Stimulated activated CD8-positive, alpha-beta memory T cell treated with anti-CD3 and anti-CD28 coated beads, Interleukin-15, amount 100 ng/mL, for 1 hour (primary cell): ENCODE measurements around the gene NCBP2.
A peak's percentile ranks its signal among the peaks of the same experiment; 100 is the strongest.

ENCODE experiments used
- DNase-seq: peaks from one replicate; pipeline ENCODE4 v3.0.0-alpha.2; 2020; ENCODE audit warnings: low read depth

NCBP2 gene

DNA sequence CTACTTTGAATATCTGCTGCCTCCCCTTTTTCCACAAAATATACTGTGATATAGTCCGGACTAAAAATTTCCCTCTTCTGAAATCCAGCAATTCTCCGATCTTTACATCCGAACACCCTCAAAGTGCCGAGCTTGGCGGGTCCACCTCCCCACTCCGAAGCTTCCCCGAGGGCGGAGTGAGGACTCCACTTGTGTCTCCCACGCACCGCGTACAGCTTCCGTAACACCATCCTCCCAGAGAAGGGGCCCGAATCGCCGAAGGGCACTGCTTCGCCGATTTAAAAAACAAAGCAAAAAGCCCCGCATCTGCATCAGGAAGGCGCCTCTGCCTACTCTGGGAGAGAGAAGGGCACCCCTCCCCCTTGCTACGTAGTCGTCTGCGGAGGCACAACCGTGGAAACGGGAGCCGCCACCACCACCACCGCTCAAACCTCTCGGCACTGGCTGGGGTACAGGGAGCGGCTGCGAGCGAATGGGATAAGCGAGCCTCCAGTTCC, 551 bp downstream of the NCBP2 start:
- DNase-seq, result peak; percentile 46

DNA sequence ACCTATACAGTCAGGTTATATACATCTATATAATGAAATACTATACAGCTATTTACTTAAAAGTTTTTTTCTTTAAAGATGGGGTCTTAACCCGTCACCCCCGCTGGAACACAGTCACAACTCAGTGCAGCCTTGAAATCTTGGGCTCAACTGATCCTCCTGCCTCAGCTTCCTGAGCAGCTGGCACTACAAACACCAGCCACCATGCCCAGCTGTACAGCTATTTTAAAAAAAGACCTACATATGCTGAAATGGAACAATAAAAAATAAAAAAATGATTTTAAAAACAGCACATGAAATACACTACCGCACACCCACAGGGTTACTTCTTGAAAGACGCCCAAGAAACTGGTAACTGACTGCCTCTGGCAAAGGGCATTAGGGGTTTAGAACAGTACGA, 3.8 kb downstream of the NCBP2 start:
- no peak for DNase-seq

- DNase-seq, result no peak
Observed at GRCh38 chr3:196938124-196938523, 4.2 kb downstream of the NCBP2 start.

GRCh38 chr3:196936288-196936687, 6.0 kb downstream of the NCBP2 start:
- no peak for DNase-seq

GRCh38 chr3:196932600-196932999, 9.7 kb downstream of the NCBP2 start:
- no peak for DNase-seq

GRCh38 chr3:196931828-196932587, 10.3 kb downstream of the NCBP2 start:
- no peak for DNase-seq

GRCh38 chr3:196931157-196931556, 11.2 kb downstream of the NCBP2 start:
- DNase-seq, result no peak

GRCh38 chr3:196927571-196928453, 14.5 kb downstream of the NCBP2 start:
- DNase-seq, result no peak

DNA sequence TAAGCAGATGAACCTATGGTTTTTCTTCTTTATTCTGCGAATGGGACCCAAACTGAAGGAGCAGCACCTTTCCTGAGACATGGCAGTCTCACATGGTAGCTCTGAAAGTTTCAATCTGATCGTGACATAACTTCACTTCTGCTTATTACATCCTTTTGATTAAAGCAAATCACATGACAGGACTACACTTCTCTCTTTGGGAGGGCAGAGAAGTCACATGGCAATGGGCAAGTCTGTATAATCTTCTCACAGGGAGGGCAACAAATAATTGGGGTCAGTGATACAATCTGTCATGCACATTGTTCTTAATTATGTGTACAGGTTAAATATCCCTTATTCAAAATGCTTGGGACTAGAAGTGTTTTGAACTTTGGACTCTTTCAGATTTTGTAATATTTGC, 21.6 kb downstream of the NCBP2 start:
- DNase-seq, result no peak

DNA sequence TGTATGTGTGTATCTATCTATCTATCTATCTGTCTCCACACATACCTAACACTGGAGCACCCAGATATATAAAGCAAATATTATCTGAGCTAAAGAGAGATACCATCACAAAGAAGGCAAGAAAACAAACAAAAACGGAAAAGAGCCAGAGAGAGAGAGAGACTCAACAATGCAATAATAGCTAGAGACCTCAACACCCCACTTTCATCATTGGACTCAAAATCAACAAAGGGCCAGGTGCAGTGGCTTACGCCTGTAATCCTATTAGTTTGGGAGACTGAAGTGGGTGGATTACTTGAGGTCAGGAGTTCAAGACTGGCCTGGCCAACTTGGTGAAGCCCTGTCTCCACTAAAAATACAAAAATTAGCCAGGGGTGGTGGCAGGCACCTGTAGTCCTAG, 23.4 kb downstream of the NCBP2 start:
- no peak for DNase-seq

- DNase-seq, result no peak
Observed at GRCh38 chr3:196916995-196917394, 25.3 kb downstream of the NCBP2 start.

GRCh38 chr3:196916221-196916620, 26.1 kb downstream of the NCBP2 start:
- DNase-seq, result no peak

DNA sequence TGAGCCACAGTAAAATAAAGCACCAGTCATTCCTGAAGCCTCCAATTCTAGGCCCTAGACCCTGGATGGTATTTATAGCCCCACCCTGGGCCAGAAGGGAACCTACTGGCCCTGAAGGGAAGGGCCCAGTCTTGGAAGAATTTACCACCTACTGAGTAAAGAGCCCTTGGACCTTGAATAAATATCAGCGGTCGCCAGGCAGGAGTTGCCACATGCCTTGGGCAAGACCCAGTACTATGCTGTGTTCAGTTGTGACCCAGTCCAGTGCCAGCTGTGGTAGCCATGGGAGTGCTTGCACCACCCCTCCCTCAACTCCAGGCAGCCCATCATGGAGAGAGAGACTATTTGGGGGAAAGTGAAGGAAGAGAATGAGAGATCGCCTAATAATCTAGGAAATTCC, 27.0 kb downstream of the NCBP2 start:
- no peak for DNase-seq

- DNase-seq, result no peak
Observed at GRCh38 chr3:196914866-196915265, 27.5 kb downstream of the NCBP2 start.

- DNase-seq, result no peak
Observed at GRCh38 chr3:196903740-196904139, 38.6 kb downstream of the NCBP2 start.

GRCh38 chr3:196902296-196902695, 40.0 kb downstream of the NCBP2 start:
- no peak for DNase-seq

DNA sequence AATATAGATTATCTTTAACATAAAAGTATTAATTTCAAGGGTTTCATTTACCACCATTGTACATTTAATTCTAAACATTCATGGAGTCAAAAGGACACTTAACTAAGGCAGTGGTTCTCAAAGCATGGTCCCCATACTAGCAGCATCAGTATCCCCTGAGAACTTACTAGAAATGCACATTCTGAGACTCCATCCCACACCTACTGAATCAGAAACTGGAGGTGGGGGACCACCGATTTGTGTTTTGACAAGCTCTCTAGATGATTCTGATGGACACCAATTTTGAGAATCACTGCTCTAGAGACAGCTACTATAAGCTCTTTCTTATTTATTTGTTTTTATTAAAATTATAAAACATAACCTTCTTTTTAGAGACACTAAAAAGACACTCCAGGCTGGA, 40.6 kb downstream of the NCBP2 start:
- no peak for DNase-seq

GRCh38 chr3:196896229-196896628, 46.1 kb downstream of the NCBP2 start:
- DNase-seq, result no peak

DNA sequence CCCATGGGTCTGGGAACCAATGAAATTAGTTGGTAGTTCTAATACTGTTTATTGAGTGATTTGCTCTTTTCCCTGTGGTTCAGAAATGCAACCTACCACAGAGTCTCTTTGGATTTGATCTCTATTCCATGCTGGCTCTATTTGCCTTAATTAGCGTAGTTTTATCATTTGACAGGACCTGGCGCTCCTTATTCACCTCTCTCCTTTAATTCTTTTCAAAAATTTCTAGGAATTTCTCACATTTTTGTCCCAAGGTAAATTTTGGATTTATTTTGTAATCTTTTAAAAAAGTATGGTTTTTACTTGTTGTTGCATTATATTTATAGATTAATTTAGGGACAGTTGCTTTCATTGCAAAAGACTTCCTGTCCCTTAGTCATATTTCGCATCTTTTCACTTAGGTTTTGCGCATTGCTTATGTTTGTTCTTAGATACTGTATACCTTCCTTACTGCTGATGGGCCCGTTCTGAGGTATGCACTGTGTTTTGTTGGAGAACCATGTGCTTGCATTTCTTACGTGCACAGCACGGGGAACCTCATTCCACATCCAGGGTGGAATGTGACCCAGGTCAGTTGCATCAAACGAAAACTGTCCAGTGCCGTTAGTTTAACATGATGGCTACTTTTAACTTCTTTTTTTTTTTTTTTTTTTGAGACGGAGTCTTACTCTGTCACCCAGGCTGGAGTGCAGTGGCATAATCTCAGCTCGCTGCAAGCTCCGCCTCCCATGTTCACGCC, 47.6 kb downstream of the NCBP2 start:
- no peak for DNase-seq

DNA sequence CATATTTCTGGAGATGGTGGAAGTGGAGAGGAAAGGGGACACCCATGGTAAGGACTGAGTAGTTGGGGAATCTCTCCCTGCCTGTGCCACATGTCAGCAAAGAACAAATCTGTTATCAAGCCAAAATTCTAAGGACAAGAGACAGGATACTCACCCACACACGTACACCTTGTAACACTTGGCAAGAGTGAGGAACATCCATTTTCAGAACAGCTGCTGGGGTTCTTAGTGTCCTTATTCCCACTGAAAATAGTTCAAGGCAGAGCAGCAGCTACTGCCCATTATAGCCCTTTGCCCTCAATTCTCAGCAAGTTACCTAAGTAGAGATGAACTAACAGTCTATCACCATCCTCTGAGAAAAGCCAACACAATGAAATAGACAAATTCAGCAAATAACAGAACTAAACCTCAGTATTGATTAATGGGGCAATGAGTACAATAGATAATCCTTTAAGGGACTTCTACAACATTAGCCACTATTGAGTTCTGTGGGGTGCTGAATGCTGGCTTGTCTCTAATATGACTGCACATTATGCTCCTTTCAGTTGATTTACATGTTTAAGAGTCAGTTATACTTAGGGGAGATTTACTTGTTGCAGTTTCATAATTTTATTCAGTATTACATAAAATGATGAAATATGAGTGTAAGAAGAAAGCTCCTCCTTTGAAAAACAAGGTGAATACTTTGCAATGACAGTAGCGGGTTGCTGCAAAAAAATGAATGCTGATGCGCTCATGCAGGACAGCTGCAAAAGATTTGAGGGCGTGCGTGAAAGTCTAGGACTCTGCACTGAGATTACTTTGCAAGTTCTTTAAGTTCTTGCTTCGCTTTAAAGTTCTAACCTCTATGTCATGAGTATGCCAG, 52.3 kb downstream of the NCBP2 start:
- DNase-seq, result no peak

DNA sequence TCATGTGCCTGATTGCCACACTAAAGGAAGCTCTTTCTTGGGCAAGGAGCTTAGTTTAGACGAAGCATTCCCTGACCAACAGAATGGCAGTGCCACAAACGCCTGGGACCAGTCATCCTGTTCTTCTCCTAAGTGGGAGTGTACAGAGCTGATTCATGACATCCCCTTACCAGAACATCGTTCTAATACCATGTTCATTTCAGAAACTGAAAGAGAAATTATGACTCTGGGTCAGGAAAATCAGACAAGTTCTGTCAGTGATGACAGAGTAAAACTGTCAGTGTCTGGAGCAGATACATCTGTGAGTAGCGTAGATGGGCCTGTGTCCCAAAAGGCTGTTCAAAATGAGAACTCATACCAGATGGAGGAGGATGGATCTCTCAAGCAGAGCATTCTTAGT, 56.2 kb downstream of the NCBP2 start:
- no peak for DNase-seq
